A673 (cell line): ENCODE results near the gene ABCB6. TPM values are rescaled to one million over a fixed set of nuclear protein-coding genes. Genes with fewer than 3 reads are reported as not detected.

Source experiments
- BruUV-seq: library from RNA; stranded (reverse); fragments of 400-500 nt; replicated peaks from 2 replicates; lab custom pipeline; 2021; lab: Mats Ljungman, UMichigan
- CTCF ChIA-PET: fragments of 300-600 bp; sonication (Branson Sonifier 250); formaldehyde crosslinking; loops from one replicate; lab custom pipeline; 2022; ENCODE audit warnings: antibody characterized with exemption; lab: Charles Lee
- POLR2A ChIA-PET: fragments of 300-600 bp; sonication (Branson Sonifier 250); formaldehyde crosslinking; loops from one replicate; lab custom pipeline; 2022; ENCODE audit warnings: antibody characterized with exemption; ENCODE audit not compliant: low non-redundant PET; lab: Charles Lee
- DNase-seq: peaks from one replicate; pipeline ENCODE4 v3.0.0-alpha.2; 2015; ENCODE audit warnings: low spot score
- H3K27ac ChIP-seq: fragments of 200-600 bp; sonication (generic); 2 replicates; pipeline ENCODE4 v1.5.1; 2016; ENCODE audit warnings: mixed run types, low read depth, mild to moderate bottlenecking, mixed read lengths, antibody characterized with exemption, low read length; ENCODE audit not compliant: poor library complexity, severe bottlenecking
- H3K27me3 ChIP-seq: fragments of 200-600 bp; sonication (generic); replicated peaks from 2 replicates; pipeline ENCODE4 v1.6.1; 2017; ENCODE audit warnings: mixed run types, low read depth, mild to moderate bottlenecking, mixed read lengths, antibody characterized with exemption, low read length; ENCODE audit not compliant: insufficient read depth, poor library complexity
- H3K36me3 ChIP-seq: fragments of 200-600 bp; sonication (generic); 2 replicates; pipeline ENCODE4 v1.6.1; 2016; ENCODE audit warnings: mixed run types, mild to moderate bottlenecking, mixed read lengths, antibody characterized with exemption, low read length; ENCODE audit not compliant: insufficient read depth, poor library complexity, severe bottlenecking
- H3K4me1 ChIP-seq: fragments of 200-600 bp; sonication (generic); 2 replicates; pipeline ENCODE4 v1.6.1; 2017; ENCODE audit warnings: mixed run types, mild to moderate bottlenecking, mixed read lengths, antibody characterized with exemption, low read length; ENCODE audit not compliant: insufficient read depth, poor library complexity, severe bottlenecking
- H3K4me3 ChIP-seq: fragments of 200-600 bp; sonication (generic); 2 replicates; pipeline ENCODE4 v1.5.1; 2016; ENCODE audit warnings: low read depth, mixed run types, mild to moderate bottlenecking, mixed read lengths, low read length; ENCODE audit not compliant: poor library complexity, severe bottlenecking
- H3K9me3 ChIP-seq: fragments of 200-600 bp; sonication (generic); 2 replicates; pipeline ENCODE4 v1.6.1; 2016; ENCODE audit warnings: mixed run types, low read depth, mild to moderate bottlenecking, mixed read lengths, antibody characterized with exemption, low read length; ENCODE audit not compliant: poor library complexity, severe bottlenecking
- EZH2 ChIP-seq: fragments of 200-600 bp; sonication (generic); IDR thresholded peaks from 2 replicates; pipeline ENCODE4 v1.6.1; 2017; ENCODE audit warnings: borderline replicate concordance, low read depth, mild to moderate bottlenecking, mixed read lengths, antibody characterized with exemption, low read length; ENCODE audit not compliant: poor library complexity, severe bottlenecking
- intact Hi-C: fragments of 100-400 bp; cut with micrococcal nuclease; formaldehyde crosslinking; loops from one replicate; pipeline ENCODE4 v1.10.0; 2022; ENCODE audit not compliant: unreplicated experiment
- total RNA-seq: library from RNA; stranded (reverse); gene quantifications from 2 replicates; pipeline ENCODE4 v1.2.3, GENCODE V29; 2021
- TF ChIP-seq, protein P1 (sequence below): fragments of 300-800, 200-600 bp; sonication (generic); conservative IDR thresholded peaks from 2 replicates; pipeline ENCODE4 v1.5.1; 2017; ENCODE audit warnings: low read depth, mild to moderate bottlenecking, antibody characterized with exemption, low read length, moderate library complexity, mixed read lengths

ABCB6 gene
- total RNA-seq, 1 experiment from 2014 or later = 101 TPM

DNA sequence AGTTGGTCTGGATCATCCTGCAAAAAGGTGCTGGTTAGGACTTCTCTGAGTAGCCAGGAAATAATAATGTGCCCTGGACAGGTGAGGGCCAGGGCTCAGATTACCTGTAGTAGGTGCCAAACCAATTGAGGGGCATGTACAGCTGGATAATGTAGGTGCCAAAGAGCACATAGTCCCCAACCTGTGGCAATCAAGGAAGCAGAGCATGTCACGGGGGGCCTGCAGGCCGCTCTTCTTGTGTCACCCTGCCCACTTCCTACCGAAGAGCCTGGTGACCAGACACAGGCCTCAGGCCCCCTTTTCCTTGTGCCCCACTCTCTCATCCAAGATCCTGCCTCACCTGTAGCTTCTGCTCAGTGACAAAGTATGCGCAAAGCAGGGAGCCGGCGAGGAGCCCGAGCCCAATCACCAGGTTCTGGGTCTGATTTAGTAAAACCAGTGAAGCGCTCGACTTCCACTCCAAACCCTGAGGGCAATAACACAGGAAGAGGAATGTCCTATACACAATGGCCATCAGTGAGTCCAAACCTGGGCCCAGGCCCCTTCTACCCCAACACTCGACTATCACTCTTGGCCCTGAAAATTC, 5.2 kb downstream of the ABCB6 start:
- H3K9me3 ChIP-seq = no peaks in the 10 kb centered on the region
- H3K27ac ChIP-seq = no peak overlapping the region
- intact Hi-C loops = loop anchor here (1.0 kb wide), 1 partner anchor 81 kb away; no protein-coding TSS in a partner anchor
- no peak for TF ChIP-seq EZH2
- TF ChIP-seq, protein P1, sequence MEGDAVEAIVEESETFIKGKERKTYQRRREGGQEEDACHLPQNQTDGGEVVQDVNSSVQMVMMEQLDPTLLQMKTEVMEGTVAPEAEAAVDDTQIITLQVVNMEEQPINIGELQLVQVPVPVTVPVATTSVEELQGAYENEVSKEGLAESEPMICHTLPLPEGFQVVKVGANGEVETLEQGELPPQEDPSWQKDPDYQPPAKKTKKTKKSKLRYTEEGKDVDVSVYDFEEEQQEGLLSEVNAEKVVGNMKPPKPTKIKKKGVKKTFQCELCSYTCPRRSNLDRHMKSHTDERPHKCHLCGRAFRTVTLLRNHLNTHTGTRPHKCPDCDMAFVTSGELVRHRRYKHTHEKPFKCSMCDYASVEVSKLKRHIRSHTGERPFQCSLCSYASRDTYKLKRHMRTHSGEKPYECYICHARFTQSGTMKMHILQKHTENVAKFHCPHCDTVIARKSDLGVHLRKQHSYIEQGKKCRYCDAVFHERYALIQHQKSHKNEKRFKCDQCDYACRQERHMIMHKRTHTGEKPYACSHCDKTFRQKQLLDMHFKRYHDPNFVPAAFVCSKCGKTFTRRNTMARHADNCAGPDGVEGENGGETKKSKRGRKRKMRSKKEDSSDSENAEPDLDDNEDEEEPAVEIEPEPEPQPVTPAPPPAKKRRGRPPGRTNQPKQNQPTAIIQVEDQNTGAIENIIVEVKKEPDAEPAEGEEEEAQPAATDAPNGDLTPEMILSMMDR = no peak
- H3K36me3 ChIP-seq = peaks cover 69% of the 10 kb centered on the region
- no peak overlapping the region for H3K4me3 ChIP-seq
- no peak for DNase-seq
- H3K4me1 ChIP-seq = peaks cover 19% of the 10 kb centered on the region
- ChIA-PET POLR2A (no interaction called here), CTCF (no interaction called here)
- no TSS peak for BruUV-seq
- no peaks in the 10 kb centered on the region for H3K27me3 ChIP-seq

DNA sequence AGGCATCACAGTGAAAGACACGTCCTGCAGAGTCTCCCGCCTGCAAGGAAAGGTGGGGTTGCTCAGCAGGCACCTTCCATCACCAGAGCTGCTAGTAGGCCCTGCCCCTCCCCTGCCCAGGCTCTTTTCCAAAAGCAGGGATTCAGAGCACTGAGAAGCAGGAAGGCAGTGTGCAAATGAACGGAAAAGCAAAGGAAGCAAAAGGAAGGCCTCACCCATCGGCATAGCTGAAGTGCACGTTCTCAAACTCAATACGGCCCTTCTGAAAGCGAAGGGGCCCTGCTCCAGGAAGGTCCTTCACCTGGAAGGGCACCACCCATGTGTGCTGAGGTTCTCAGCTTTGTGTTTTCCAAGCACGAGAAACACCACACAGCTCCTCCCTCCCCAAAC, 5.7 kb downstream of the ABCB6 start:
- no peaks in the 10 kb centered on the region for H3K9me3 ChIP-seq
- H3K27ac ChIP-seq = no peak overlapping the region
- no peak for TF ChIP-seq EZH2
- TF ChIP-seq, protein P1 = no peak
- H3K4me1 ChIP-seq = peaks cover 19% of the 10 kb centered on the region
- intact Hi-C loops = loop anchor here (1.0 kb wide), 1 partner anchor 81 kb away; no protein-coding TSS in a partner anchor
- peaks cover 71% of the 10 kb centered on the region for H3K36me3 ChIP-seq
- POLR2A ChIA-PET = no interaction called here
- no peak overlapping the region for H3K4me3 ChIP-seq
- no peaks in the 10 kb centered on the region for H3K27me3 ChIP-seq
- BruUV-seq = no TSS peak
- CTCF ChIA-PET = no interaction called here
- no peak for DNase-seq

DNA sequence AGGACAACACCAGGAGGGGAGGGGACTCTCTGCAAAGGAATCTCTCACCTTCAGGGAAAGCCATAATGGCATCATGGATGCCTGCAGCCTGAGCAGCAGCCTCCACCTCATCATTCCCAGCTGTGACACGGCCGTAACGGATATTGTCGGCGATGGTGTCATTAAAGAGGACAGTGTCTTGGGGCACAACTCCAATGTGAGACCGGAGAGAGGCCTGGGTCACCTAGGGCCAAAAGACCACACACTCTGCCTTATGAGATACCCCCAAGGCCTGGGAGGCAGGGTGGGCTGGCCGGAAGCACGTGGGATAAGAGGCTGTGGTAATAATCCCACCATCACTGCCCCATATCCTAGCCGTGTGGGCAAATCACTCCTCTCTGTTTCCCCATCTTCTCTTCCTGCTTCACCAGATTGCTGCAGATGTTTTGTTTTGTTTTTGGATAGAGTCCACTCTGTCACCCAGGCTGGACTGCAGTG, 7.8 kb downstream of the ABCB6 start:
- Histone ChIP-seq H3K4me3 (no peak overlapping the region), H3K9me3 (no peaks in the 10 kb centered on the region), H3K27me3 (no peaks in the 10 kb centered on the region), H3K4me1 (peaks cover 15% of the 10 kb centered on the region), H3K36me3 (peaks cover 62% of the 10 kb centered on the region), H3K27ac (no peak overlapping the region)
- POLR2A ChIA-PET = no interaction called here
- CTCF ChIA-PET = interaction anchor here (0.8 kb wide), 1 partner anchor 39 kb away, joined by 7 read pairs; no protein-coding TSS in a partner anchor
- TF ChIP-seq, protein P1 = no peak
- BruUV-seq = no TSS peak
- DNase-seq = no peak
- intact Hi-C loops = no loop called here
